Esophagus squamous epithelium (tissue), 4 donors: ENCODE results near the gene TMEM255B.

Source experiments
- POLR2A ChIP-seq, 4 donors: fragments of 450-650 bp; IDR thresholded peaks; one replicate each; pipeline ENCODE4 v1.6.1; 2017; ENCODE audit warnings: antibody characterized with exemption in 4 of 4, mild to moderate bottlenecking in 4 of 4, moderate library complexity in 3 of 4
- TF ChIP-seq, protein P1 (sequence below), 6 experiments: fragments of 450-650 bp in 4 of 6; fragments of 200-600 bp in 2 of 6; sonication (generic) in 2 of 6; IDR thresholded peaks; one replicate each; pipeline ENCODE4 v1.5.1; 2016 to 2019; ENCODE audit warnings: antibody characterized with exemption in 6 of 6, mild to moderate bottlenecking in 4 of 6, moderate library complexity in 4 of 6

DNA sequence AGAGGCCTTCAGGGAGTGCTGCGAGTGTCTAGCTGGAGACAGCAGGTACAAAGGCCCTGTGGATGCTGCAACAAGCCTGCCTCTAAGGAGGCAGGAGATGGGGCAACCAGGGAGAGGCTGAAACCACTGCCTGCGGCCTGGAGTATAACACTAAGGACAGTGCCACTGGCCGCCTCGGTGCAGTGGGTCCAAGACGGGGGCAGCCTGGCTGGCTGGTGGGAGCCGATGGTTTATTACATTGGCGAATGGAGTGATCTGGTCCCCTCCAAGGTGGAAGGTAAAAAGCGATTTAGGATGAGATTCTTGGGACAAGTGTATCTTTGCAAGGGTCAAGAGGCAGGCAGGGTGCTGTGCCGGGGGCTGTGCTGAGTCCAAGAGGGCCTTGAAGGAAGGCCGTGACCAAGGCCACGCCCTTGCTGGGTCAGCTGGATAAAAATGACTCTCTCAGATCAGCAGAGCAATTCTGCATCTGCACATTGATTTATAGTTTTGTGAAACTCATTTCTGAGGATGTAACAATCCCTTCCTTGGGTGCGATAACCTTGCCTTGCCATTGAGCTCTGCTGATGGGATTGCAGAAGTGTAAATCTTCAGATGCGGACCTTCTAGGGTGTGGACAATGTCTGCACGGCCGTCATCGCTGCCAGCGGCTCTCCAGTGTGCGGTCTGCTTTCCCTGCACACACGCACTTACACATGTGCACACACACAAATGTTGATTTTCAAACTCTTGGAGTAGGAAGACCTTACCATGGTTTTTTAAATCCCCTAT lies 6.0 kb downstream of the TMEM255B start:
- TF ChIP-seq, protein P1, sequence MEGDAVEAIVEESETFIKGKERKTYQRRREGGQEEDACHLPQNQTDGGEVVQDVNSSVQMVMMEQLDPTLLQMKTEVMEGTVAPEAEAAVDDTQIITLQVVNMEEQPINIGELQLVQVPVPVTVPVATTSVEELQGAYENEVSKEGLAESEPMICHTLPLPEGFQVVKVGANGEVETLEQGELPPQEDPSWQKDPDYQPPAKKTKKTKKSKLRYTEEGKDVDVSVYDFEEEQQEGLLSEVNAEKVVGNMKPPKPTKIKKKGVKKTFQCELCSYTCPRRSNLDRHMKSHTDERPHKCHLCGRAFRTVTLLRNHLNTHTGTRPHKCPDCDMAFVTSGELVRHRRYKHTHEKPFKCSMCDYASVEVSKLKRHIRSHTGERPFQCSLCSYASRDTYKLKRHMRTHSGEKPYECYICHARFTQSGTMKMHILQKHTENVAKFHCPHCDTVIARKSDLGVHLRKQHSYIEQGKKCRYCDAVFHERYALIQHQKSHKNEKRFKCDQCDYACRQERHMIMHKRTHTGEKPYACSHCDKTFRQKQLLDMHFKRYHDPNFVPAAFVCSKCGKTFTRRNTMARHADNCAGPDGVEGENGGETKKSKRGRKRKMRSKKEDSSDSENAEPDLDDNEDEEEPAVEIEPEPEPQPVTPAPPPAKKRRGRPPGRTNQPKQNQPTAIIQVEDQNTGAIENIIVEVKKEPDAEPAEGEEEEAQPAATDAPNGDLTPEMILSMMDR (IDR thresholded peaks at IDR 0.05): no peak
- no peak for TF ChIP-seq POLR2A (IDR thresholded peaks at IDR 0.05)
